CD4-positive, CD25-positive, alpha-beta regulatory T cell (primary cell): ENCODE data around the gene DMRTB1. TPM values are rescaled to one million over a fixed set of nuclear protein-coding genes. Genes with fewer than 3 reads are reported as not detected.
A peak's percentile ranks its signal among the peaks of the same experiment; 100 is the strongest.
"Not testable (repeated sequence)": the region's sequence is repeated elsewhere in the genome, so short reads cannot be mapped to it uniquely, and the experiment has no call there.

Experiments
- ATAC-seq, 2 donors: fragments of 150-1000 bp; cut with Tn5 transposase; one replicate each; pipeline ENCODE4 v1.10.0; 2021; ENCODE audit warnings: low read depth in 2 of 2, moderate number of reproducible peaks in 2 of 2, moderate library complexity in 1 of 2
- DNase-seq, 3 donors: peaks; one replicate each; pipeline versions ENCODE4 v3.0.0 to v3.0.0-alpha.2; 2012 to 2022; ENCODE audit warnings: mixed read lengths in 1 of 3
- H3K27ac ChIP-seq: one replicate; pipeline ENCODE4 v1.7.0; 2013; ENCODE audit warnings: mild to moderate bottlenecking, low read length; ENCODE audit not compliant: insufficient read depth, poor library complexity, severe bottlenecking
- H3K27me3 ChIP-seq: one replicate; pipeline ENCODE4 v1.7.0; 2013; ENCODE audit warnings: low read length; ENCODE audit not compliant: control insufficient read depth, insufficient read depth
- H3K36me3 ChIP-seq: one replicate; pipeline ENCODE4 v1.7.0; 2013; ENCODE audit warnings: mild to moderate bottlenecking, low read length, moderate library complexity; ENCODE audit not compliant: control insufficient read depth, insufficient read depth
- H3K4me1 ChIP-seq: 2 replicates; pipeline ENCODE4 v1.7.0; 2013; ENCODE audit warnings: mild to moderate bottlenecking, low read length; ENCODE audit not compliant: insufficient read depth, control insufficient read depth, poor library complexity, severe bottlenecking
- H3K4me3 ChIP-seq: one replicate; pipeline ENCODE4 v1.7.0; 2013; ENCODE audit warnings: low read depth, mild to moderate bottlenecking, low read length, moderate library complexity
- H3K9me3 ChIP-seq, 2 experiments: 1 replicate in 1 of 2; 2 replicates in 1 of 2; pipeline ENCODE4 v1.7.0; 2013; ENCODE audit warnings: low read length in 2 of 2, mild to moderate bottlenecking in 1 of 2, moderate library complexity in 1 of 2; ENCODE audit not compliant: control insufficient read depth in 2 of 2
- H3K27ac Mint-ChIP-seq, 3 donors: one replicate each; pipeline ENCODE4 v1.8.0; 2020 to 2022; ENCODE audit warnings: mild to moderate bottlenecking in 3 of 3, mixed read lengths in 3 of 3, moderate library complexity in 2 of 3
- H3K27me3 Mint-ChIP-seq: one replicate; pipeline ENCODE4 v1.8.0; 2022; ENCODE audit warnings: mild to moderate bottlenecking, mixed read lengths
- H3K36me3 Mint-ChIP-seq: one replicate; pipeline ENCODE4 v1.8.0; 2020; ENCODE audit warnings: mixed read lengths
- H3K4me1 Mint-ChIP-seq, 4 donors: one replicate each; pipeline ENCODE4 v1.8.0; 2020 to 2022; ENCODE audit warnings: mixed read lengths in 4 of 4, mild to moderate bottlenecking in 1 of 4
- H3K4me3 Mint-ChIP-seq, 4 donors: one replicate each; pipeline ENCODE4 v1.8.0; 2020 to 2022; ENCODE audit warnings: mild to moderate bottlenecking in 4 of 4, mixed read lengths in 4 of 4, moderate library complexity in 3 of 4
- H3K9me3 Mint-ChIP-seq, 7 donors: one replicate each; pipeline ENCODE4 v1.8.0; 2020 to 2022; ENCODE audit warnings: mixed read lengths in 7 of 7, mild to moderate bottlenecking in 3 of 7, moderate library complexity in 2 of 7
- polyA plus RNA-seq, 4 donors: library from polyadenylated mRNA; unstranded; fragments of 300-500 nt; fragmentation: Illumina TruSeq; gene quantifications; one replicate each; pipeline ENCODE4 v1.2.3, GENCODE V29; 2021
- total RNA-seq: library from RNA; stranded (reverse); gene quantifications from one replicate; pipeline ENCODE4 v1.2.3, GENCODE V29; 2022

The DMRTB1 gene
- total and polyA plus RNA-seq, 5 donors from 2014 or later, result not detected

DNA sequence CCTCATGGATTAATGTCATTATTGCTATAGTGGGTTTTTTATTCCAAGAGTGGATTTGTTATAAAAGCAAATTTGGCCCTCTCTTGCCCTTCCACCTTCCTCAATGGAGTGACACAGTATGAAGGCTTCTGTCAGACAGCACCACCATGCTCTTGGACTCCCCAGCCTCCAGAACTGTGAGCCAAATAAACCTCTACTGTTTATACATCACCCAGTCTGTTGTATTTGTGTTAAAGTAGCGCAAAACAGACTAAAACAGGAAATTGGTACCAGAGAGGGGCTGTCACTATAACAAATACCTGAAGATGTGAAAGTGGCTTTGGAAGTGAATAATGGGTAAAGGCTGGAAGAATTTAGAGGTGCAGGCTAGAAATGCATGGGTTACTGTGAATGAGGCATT lies 38.0 kb upstream of the DMRTB1 start:
- no peaks in the 10 kb centered on the region for H3K4me1 ChIP-seq
- no peaks in the 10 kb centered on the region for H3K36me3 ChIP-seq
- H3K27me3 ChIP-seq, result peaks cover 5% of the 10 kb centered on the region
- H3K4me3 ChIP-seq, result no peak overlapping the region
- no peak for DNase-seq
- no peak overlapping the region for H3K27ac ChIP-seq
- ATAC-seq, result no peak
- peaks cover 42% of the 10 kb centered on the region for H3K27me3 Mint-ChIP-seq
- no peaks in the 10 kb centered on the region for H3K36me3 Mint-ChIP-seq
- peaks cover 5 to 16% of the 10 kb centered on the region in 2 experiments for H3K9me3 ChIP-seq
- H3K4me3 Mint-ChIP-seq, result no peak overlapping the region
- peaks cover 4 to 7% (median 5%) of the 10 kb centered on the region in 4 donors for H3K4me1 Mint-ChIP-seq
- peaks cover 0 to 11% (median 7%) of the 10 kb centered on the region in 7 donors for H3K9me3 Mint-ChIP-seq
- no peak overlapping the region for H3K27ac Mint-ChIP-seq

- H3K27ac Mint-ChIP-seq, result no peak overlapping the region
Observed at GRCh38 chr1:53430261-53430660, 28.9 kb upstream of the DMRTB1 start.

GRCh38 chr1:53430779-53431178 lies 28.4 kb upstream of the DMRTB1 start:
- H3K36me3 ChIP-seq, result no peaks in the 10 kb centered on the region
- no peak overlapping the region for H3K27ac Mint-ChIP-seq
- no peak for ATAC-seq
- H3K4me1 ChIP-seq, result peaks cover 5% of the 10 kb centered on the region
- no peak overlapping the region for H3K4me3 Mint-ChIP-seq
- H3K27ac ChIP-seq, result no peak overlapping the region
- peaks cover under 1% of the 10 kb centered on the region for H3K27me3 ChIP-seq
- no peak overlapping the region for H3K4me3 ChIP-seq
- H3K27me3 Mint-ChIP-seq, result peaks cover 16% of the 10 kb centered on the region
- H3K9me3 ChIP-seq, result no peaks in the 10 kb centered on the region
- no peaks in the 10 kb centered on the region for H3K36me3 Mint-ChIP-seq
- peaks cover 6 to 16% (median 11%) of the 10 kb centered on the region in 4 donors for H3K4me1 Mint-ChIP-seq
- no peak for DNase-seq
- peaks cover 0 to 3% (median 0%) of the 10 kb centered on the region in 7 donors for H3K9me3 Mint-ChIP-seq

More at GRCh38 chr1:53430261-53430660, 28.9 kb upstream of the DMRTB1 start:
- H3K4me1 ChIP-seq, result peaks cover 5% of the 10 kb centered on the region
- no peak overlapping the region for H3K27ac ChIP-seq
- H3K36me3 ChIP-seq, result no peaks in the 10 kb centered on the region
- no peak for DNase-seq
- Mint-ChIP-seq H3K4me1 (peaks cover 6 to 16% (median 11%) of the 10 kb centered on the region in 4 donors), H3K36me3 (no peaks in the 10 kb centered on the region), H3K4me3 (no peak overlapping the region), H3K9me3 (peaks cover 0 to 3% (median 0%) of the 10 kb centered on the region in 7 donors), H3K27me3 (peaks cover 17% of the 10 kb centered on the region)
- H3K27me3 ChIP-seq, result no peaks in the 10 kb centered on the region
- H3K9me3 ChIP-seq, result no peaks in the 10 kb centered on the region
- no peak overlapping the region for H3K4me3 ChIP-seq
- ATAC-seq, result no peak

DNA sequence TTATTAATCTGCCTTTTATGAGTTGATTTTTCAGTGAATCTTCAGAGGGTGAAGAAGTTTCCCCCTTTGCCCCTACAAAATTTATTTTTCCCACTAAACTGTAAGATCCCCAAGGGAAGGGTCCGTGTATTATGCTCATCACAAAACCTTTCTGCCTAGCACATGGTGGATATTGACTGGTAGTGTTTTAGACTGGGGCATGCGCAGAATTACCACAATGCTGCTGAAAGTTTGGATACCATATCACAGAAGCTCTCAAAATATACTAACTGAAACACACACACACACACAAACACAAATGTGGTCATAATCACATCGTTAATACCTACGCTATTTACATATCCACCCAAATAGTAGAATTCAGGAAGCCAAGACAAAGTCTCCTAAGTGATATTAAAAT lies 28.0 kb upstream of the DMRTB1 start:
- Histone ChIP-seq H3K9me3 (no peaks in the 10 kb centered on the region), H3K4me1 (peaks cover 5% of the 10 kb centered on the region), H3K27ac (no peak overlapping the region), H3K4me3 (peak overlapping the region; percentile 38), H3K27me3 (peaks cover 2% of the 10 kb centered on the region), H3K36me3 (no peaks in the 10 kb centered on the region)
- Mint-ChIP-seq H3K4me3 (peak overlapping the region in 1 of 4 donors; percentile 14), H3K9me3 (peaks cover 0 to 3% (median 0%) of the 10 kb centered on the region in 7 donors), H3K4me1 (peaks cover 6 to 16% (median 11%) of the 10 kb centered on the region in 4 donors), H3K27ac (peak overlapping the region; percentile 1 to 33 (median 2)), H3K36me3 (no peaks in the 10 kb centered on the region), H3K27me3 (peaks cover 17% of the 10 kb centered on the region)
- ATAC-seq, result no peak
- no peak for DNase-seq

GRCh38 chr1:53431805-53432565 lies 27.2 kb upstream of the DMRTB1 start:
- Mint-ChIP-seq H3K27ac (peak overlapping the region; percentile 1 to 65 (median 2)), H3K27me3 (peaks cover 22% of the 10 kb centered on the region), H3K36me3 (no peaks in the 10 kb centered on the region), H3K9me3 (peaks cover 0 to 3% (median 0%) of the 10 kb centered on the region in 7 donors), H3K4me1 (peaks cover 6 to 16% (median 11%) of the 10 kb centered on the region in 4 donors), H3K4me3 (peak overlapping the region in 1 of 4 donors; percentile 14)
- H3K9me3 ChIP-seq, result no peaks in the 10 kb centered on the region
- ATAC-seq (peak in 1 of 2 donors; percentile 37), DNase-seq (peak in 1 of 3 donors; percentile 10)
- no peak overlapping the region for H3K27ac ChIP-seq
- H3K36me3 ChIP-seq, result no peaks in the 10 kb centered on the region
- H3K4me3 ChIP-seq, result peak overlapping the region; percentile 38
- peaks cover 2% of the 10 kb centered on the region for H3K27me3 ChIP-seq
- peaks cover 5% of the 10 kb centered on the region for H3K4me1 ChIP-seq

- Histone ChIP-seq H3K27me3 (peaks cover 2% of the 10 kb centered on the region), H3K27ac (no peak overlapping the region), H3K4me1 (peaks cover 5% of the 10 kb centered on the region), H3K36me3 (no peaks in the 10 kb centered on the region), H3K9me3 (no peaks in the 10 kb centered on the region), H3K4me3 (no peak overlapping the region)
- DNase-seq, result no peak
- Mint-ChIP-seq H3K4me3 (no peak overlapping the region), H3K27me3 (peaks cover 25% of the 10 kb centered on the region), H3K36me3 (no peaks in the 10 kb centered on the region), H3K4me1 (peaks cover 6 to 16% (median 11%) of the 10 kb centered on the region in 4 donors), H3K27ac (no peak overlapping the region), H3K9me3 (peaks cover 0 to 3% (median 0%) of the 10 kb centered on the region in 7 donors)
- no peak for ATAC-seq
Observed at GRCh38 chr1:53432611-53433010, 26.6 kb upstream of the DMRTB1 start.

DNA sequence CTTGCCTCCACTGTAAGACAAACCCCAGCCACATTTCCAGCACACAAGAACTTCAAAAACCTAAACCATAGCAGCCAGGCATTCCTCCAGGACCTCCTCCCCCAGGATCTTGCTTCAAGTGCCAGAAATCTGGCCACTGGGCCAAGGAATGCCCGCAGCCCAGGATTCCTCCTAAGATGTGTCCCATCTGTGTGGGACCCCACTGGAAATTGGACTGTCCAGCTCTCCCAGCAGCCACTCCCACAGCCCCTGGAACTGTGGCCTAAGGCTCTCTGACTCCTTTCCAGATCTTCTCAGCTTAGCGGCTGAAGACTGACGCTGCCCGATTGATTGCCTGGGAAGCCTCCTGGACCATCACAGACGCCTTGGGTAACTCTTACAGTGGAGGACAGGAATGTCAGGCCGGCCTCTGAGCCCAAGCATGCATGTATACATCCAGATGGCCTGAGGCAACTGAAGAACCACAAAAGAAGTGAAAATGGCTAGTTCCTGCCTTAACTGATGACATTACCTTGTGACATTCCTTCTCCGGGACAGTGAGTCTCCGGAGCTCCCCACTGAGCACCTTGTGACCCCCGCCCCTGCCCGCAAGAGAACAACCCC lies 24.7 kb upstream of the DMRTB1 start:
- H3K27ac Mint-ChIP-seq, H3K27ac ChIP-seq, H3K27me3 ChIP-seq, H3K9me3 Mint-ChIP-seq, H3K4me3 Mint-ChIP-seq, H3K4me1 ChIP-seq, H3K36me3 ChIP-seq, H3K36me3 Mint-ChIP-seq, ATAC-seq, H3K9me3 ChIP-seq, H3K4me3 ChIP-seq, DNase-seq: not testable (repeated sequence)
- H3K27me3 Mint-ChIP-seq, result peaks cover 26% of the 10 kb centered on the region
- H3K4me1 Mint-ChIP-seq, result peaks cover 6 to 16% (median 11%) of the 10 kb centered on the region in 4 donors
